GM23338 (cell line): ENCODE results near the gene PPFIA2. TPM values are rescaled to one million over a fixed set of nuclear protein-coding genes. Genes with fewer than 3 reads are reported as not detected.

ENCODE experiments used
- ATAC-seq: fragments of 200-7000 bp; cut with Tn5 transposase; 3 replicates; pipeline ENCODE4 v1.9.1; 2020
- DNase-seq: peaks from one replicate; pipeline ENCODE4 v3.0.0-alpha.2; 2015; ENCODE audit warnings: low spot score
- H2AFZ ChIP-seq: fragments of 200-600 bp; sonication (generic); 2 replicates; pipeline ENCODE4 v1.8.0; 2016; ENCODE audit warnings: antibody characterized with exemption, mild to moderate bottlenecking, moderate library complexity
- H3F3A ChIP-seq: fragments of 200-600 bp; sonication (generic); replicated peaks from 2 replicates; pipeline ENCODE4 v1.8.0; 2017; ENCODE audit warnings: antibody characterized with exemption, mixed run types, low read depth
- H3K27ac ChIP-seq: fragments of 200-600 bp; sonication (generic); 2 replicates; pipeline ENCODE4 v1.6.1; 2016; ENCODE audit warnings: low read depth
- H3K27me3 ChIP-seq: fragments of 200-600 bp; sonication (generic); 2 replicates; pipeline ENCODE4 v1.8.0; 2016; ENCODE audit warnings: mild to moderate bottlenecking, mixed run types, moderate library complexity; ENCODE audit not compliant: insufficient read depth
- H3K36me3 ChIP-seq: fragments of 200-600 bp; sonication (generic); 2 replicates; pipeline ENCODE4 v1.8.0; 2016; ENCODE audit warnings: mild to moderate bottlenecking; ENCODE audit not compliant: insufficient read depth
- H3K4me1 ChIP-seq: fragments of 200-600 bp; sonication (generic); 2 replicates; pipeline ENCODE4 v1.8.0; 2016; ENCODE audit warnings: mild to moderate bottlenecking, moderate library complexity; ENCODE audit not compliant: insufficient read depth
- H3K4me2 ChIP-seq: fragments of 200-600 bp; sonication (generic); 2 replicates; pipeline ENCODE4 v1.7.1; 2017; ENCODE audit warnings: mixed run types
- H3K4me3 ChIP-seq: fragments of 200-600 bp; sonication (generic); 2 replicates; pipeline ENCODE4 v1.6.1; 2016; ENCODE audit warnings: mixed run types
- H3K79me2 ChIP-seq: fragments of 200-600 bp; sonication (generic); replicated peaks from 2 replicates; pipeline ENCODE4 v1.8.0; 2017; ENCODE audit warnings: mild to moderate bottlenecking; ENCODE audit not compliant: insufficient read depth
- H3K9me2 ChIP-seq: fragments of 200-600 bp; sonication (generic); 2 replicates; pipeline ENCODE4 v1.8.0; 2017; ENCODE audit not compliant: insufficient read depth
- H4K20me1 ChIP-seq: fragments of 200-600 bp; sonication (generic); replicated peaks from 2 replicates; pipeline ENCODE4 v1.8.0; 2017; ENCODE audit warnings: mild to moderate bottlenecking; ENCODE audit not compliant: insufficient read depth
- H3K27ac Mint-ChIP-seq: 2 replicates; pipeline ENCODE4 v1.8.0; 2020; ENCODE audit warnings: inconsistent platforms, mild to moderate bottlenecking, moderate library complexity, mixed read lengths
- H3K27me3 Mint-ChIP-seq: 3 replicates; pipeline ENCODE4 v1.8.0; 2022; ENCODE audit warnings: low read depth, mild to moderate bottlenecking, moderate library complexity, mixed read lengths, inconsistent platforms; ENCODE audit not compliant: insufficient read depth, poor library complexity
- H3K36me3 Mint-ChIP-seq: 3 replicates; pipeline ENCODE4 v1.8.0; 2021; ENCODE audit warnings: low read depth, mild to moderate bottlenecking, inconsistent platforms, moderate library complexity, mixed read lengths
- H3K4me1 Mint-ChIP-seq: 3 replicates; pipeline ENCODE4 v1.8.0; 2020; ENCODE audit warnings: mild to moderate bottlenecking, inconsistent platforms, mixed read lengths
- H3K4me3 Mint-ChIP-seq: 3 replicates; pipeline ENCODE4 v1.8.0; 2021; ENCODE audit warnings: moderate library complexity, mild to moderate bottlenecking, inconsistent platforms, mixed read lengths
- H3K9me3 Mint-ChIP-seq: 3 replicates; pipeline ENCODE4 v1.8.0; 2020; ENCODE audit warnings: moderate library complexity, mild to moderate bottlenecking, inconsistent platforms, mixed read lengths
- CREB1 ChIP-seq: fragments of 250-450 bp; sonication (Bioruptor Pico); IDR thresholded peaks from 2 replicates; pipeline ENCODE4 v1.5.0; 2020; ENCODE audit warnings: low read depth, mild to moderate bottlenecking, moderate library complexity
- EZH2 ChIP-seq: fragments of 200-600 bp; sonication (generic); IDR thresholded peaks from one replicate; pipeline ENCODE4 v1.8.0; 2017; ENCODE audit warnings: antibody characterized with exemption, mild to moderate bottlenecking, low read depth; ENCODE audit not compliant: unreplicated experiment
- EZH2phosphoT487 ChIP-seq: fragments of 200-600 bp; sonication (generic); IDR thresholded peaks from one replicate; pipeline ENCODE4 v1.8.1; 2018; ENCODE audit warnings: antibody characterized with exemption; ENCODE audit not compliant: unreplicated experiment
- NANOG ChIP-seq: IDR thresholded peaks from 2 replicates; pipeline ENCODE4 v1.6.1; 2016; ENCODE audit warnings: antibody characterized with exemption, borderline replicate concordance
- POLR2AphosphoS5 ChIP-seq: IDR thresholded peaks from 2 replicates; pipeline ENCODE4 v1.6.1; 2016; ENCODE audit warnings: antibody characterized with exemption, low read depth
- STAT1 ChIP-seq: IDR thresholded peaks from one replicate; pipeline ENCODE4 v1.6.1; 2016; ENCODE audit warnings: antibody characterized with exemption; ENCODE audit not compliant: unreplicated experiment
- ZNF331 ChIP-seq: fragments of 250-450 bp; sonication (Bioruptor Pico); IDR thresholded peaks from 2 replicates; pipeline ENCODE4 v1.5.0; 2020; ENCODE audit warnings: low read depth, mild to moderate bottlenecking, moderate library complexity
- polyA plus RNA-seq: library from polyadenylated mRNA; unstranded; fragments of >200 nt; fragmentation: Nextera tagmentation; extraction: Ambion mirVana; gene quantifications from 2 replicates; pipeline ENCODE4 v1.2.1, GENCODE V29; 2016
- total RNA-seq: library from RNA; depleted of rRNA; stranded (reverse); fragments of >200 nt; shearing (Covaris generic); gene quantifications from 2 replicates; pipeline ENCODE4 v1.2.3, GENCODE V29; 2014
- TF ChIP-seq, protein P1 (sequence below): IDR thresholded peaks from one replicate; pipeline ENCODE4 v1.6.1; 2018; ENCODE audit warnings: antibody characterized with exemption; ENCODE audit not compliant: unreplicated experiment
- TF ChIP-seq, protein P2 (sequence below): fragments of 250-450 bp; sonication (Bioruptor Pico); IDR thresholded peaks from 2 replicates; pipeline ENCODE4 v1.5.0; 2020; ENCODE audit warnings: mild to moderate bottlenecking, moderate library complexity

PPFIA2 gene
- total and polyA plus RNA-seq, 2 experiments from 2014 or later, result 5.4 to 7.2 TPM

DNA sequence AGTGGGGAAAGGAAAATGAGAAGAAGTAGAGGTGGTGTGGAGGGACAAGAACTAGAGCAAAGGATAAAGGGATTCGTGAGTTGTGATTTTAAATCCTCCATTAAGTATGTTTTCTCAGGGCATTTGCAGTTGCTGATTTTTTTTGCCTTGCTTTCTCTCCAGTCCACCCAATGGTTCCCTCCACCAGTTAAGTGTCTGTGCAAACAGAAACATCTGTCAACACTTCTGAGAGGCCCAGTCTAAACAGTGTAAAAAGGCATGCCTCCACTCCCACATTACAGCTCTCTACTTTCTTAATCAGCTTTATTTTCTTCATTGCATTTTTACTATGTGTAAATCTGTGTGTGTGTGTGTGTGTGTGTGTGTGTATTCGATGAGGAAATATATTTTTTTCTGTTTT is 141.2 kb downstream of the PPFIA2 start (continued):
- TF ChIP-seq NANOG (no peak), ZNF331 (CRISPR knock-in tag) (no peak), STAT1 (no peak), POLR2AphosphoS5 (no peak), EZH2phosphoT487 (no peak)
- TF ChIP-seq, protein P1, sequence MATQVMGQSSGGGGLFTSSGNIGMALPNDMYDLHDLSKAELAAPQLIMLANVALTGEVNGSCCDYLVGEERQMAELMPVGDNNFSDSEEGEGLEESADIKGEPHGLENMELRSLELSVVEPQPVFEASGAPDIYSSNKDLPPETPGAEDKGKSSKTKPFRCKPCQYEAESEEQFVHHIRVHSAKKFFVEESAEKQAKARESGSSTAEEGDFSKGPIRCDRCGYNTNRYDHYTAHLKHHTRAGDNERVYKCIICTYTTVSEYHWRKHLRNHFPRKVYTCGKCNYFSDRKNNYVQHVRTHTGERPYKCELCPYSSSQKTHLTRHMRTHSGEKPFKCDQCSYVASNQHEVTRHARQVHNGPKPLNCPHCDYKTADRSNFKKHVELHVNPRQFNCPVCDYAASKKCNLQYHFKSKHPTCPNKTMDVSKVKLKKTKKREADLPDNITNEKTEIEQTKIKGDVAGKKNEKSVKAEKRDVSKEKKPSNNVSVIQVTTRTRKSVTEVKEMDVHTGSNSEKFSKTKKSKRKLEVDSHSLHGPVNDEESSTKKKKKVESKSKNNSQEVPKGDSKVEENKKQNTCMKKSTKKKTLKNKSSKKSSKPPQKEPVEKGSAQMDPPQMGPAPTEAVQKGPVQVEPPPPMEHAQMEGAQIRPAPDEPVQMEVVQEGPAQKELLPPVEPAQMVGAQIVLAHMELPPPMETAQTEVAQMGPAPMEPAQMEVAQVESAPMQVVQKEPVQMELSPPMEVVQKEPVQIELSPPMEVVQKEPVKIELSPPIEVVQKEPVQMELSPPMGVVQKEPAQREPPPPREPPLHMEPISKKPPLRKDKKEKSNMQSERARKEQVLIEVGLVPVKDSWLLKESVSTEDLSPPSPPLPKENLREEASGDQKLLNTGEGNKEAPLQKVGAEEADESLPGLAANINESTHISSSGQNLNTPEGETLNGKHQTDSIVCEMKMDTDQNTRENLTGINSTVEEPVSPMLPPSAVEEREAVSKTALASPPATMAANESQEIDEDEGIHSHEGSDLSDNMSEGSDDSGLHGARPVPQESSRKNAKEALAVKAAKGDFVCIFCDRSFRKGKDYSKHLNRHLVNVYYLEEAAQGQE, result no peak

DNA sequence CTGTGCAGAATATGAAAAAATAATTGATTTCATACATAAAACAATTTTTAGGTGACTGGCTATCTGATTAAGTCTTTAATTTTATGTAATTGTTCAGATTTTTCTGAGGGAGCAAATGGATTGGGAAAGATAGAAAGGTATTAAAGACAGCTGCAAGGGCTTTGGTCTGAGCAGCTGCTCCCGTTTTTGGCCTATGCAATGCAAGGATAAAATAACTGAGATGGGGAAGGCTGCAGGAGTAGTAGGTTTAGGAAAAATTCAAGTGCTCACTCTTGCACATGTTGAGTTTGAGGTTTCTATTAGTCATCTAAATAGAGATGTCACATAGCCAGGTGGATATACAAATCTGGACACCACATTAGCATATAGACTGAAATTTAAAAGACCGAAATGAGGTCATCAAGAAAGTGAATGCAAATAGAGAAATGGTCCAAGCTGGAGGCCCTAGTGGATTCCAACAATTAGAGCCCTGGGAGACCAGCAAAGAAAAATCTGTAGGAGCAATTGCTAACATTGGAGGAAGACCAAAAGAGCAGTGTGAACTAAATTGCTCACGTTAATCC is 144.0 kb downstream of the PPFIA2 start:
- H3K79me2 ChIP-seq, result no peaks in the 10 kb centered on the region
- H3K36me3 ChIP-seq, result no peaks in the 10 kb centered on the region
- H3K27ac Mint-ChIP-seq, result no peak overlapping the region
- H3K4me3 Mint-ChIP-seq, result no peak overlapping the region
- no peak overlapping the region for H3K4me3 ChIP-seq
- H2AFZ ChIP-seq, result no peak overlapping the region
- no peaks in the 10 kb centered on the region for H3K27me3 Mint-ChIP-seq
- TF ChIP-seq EZH2, result no peak
- TF ChIP-seq CREB1 (CRISPR knock-in tag), result no peak
- TF ChIP-seq, protein P2, sequence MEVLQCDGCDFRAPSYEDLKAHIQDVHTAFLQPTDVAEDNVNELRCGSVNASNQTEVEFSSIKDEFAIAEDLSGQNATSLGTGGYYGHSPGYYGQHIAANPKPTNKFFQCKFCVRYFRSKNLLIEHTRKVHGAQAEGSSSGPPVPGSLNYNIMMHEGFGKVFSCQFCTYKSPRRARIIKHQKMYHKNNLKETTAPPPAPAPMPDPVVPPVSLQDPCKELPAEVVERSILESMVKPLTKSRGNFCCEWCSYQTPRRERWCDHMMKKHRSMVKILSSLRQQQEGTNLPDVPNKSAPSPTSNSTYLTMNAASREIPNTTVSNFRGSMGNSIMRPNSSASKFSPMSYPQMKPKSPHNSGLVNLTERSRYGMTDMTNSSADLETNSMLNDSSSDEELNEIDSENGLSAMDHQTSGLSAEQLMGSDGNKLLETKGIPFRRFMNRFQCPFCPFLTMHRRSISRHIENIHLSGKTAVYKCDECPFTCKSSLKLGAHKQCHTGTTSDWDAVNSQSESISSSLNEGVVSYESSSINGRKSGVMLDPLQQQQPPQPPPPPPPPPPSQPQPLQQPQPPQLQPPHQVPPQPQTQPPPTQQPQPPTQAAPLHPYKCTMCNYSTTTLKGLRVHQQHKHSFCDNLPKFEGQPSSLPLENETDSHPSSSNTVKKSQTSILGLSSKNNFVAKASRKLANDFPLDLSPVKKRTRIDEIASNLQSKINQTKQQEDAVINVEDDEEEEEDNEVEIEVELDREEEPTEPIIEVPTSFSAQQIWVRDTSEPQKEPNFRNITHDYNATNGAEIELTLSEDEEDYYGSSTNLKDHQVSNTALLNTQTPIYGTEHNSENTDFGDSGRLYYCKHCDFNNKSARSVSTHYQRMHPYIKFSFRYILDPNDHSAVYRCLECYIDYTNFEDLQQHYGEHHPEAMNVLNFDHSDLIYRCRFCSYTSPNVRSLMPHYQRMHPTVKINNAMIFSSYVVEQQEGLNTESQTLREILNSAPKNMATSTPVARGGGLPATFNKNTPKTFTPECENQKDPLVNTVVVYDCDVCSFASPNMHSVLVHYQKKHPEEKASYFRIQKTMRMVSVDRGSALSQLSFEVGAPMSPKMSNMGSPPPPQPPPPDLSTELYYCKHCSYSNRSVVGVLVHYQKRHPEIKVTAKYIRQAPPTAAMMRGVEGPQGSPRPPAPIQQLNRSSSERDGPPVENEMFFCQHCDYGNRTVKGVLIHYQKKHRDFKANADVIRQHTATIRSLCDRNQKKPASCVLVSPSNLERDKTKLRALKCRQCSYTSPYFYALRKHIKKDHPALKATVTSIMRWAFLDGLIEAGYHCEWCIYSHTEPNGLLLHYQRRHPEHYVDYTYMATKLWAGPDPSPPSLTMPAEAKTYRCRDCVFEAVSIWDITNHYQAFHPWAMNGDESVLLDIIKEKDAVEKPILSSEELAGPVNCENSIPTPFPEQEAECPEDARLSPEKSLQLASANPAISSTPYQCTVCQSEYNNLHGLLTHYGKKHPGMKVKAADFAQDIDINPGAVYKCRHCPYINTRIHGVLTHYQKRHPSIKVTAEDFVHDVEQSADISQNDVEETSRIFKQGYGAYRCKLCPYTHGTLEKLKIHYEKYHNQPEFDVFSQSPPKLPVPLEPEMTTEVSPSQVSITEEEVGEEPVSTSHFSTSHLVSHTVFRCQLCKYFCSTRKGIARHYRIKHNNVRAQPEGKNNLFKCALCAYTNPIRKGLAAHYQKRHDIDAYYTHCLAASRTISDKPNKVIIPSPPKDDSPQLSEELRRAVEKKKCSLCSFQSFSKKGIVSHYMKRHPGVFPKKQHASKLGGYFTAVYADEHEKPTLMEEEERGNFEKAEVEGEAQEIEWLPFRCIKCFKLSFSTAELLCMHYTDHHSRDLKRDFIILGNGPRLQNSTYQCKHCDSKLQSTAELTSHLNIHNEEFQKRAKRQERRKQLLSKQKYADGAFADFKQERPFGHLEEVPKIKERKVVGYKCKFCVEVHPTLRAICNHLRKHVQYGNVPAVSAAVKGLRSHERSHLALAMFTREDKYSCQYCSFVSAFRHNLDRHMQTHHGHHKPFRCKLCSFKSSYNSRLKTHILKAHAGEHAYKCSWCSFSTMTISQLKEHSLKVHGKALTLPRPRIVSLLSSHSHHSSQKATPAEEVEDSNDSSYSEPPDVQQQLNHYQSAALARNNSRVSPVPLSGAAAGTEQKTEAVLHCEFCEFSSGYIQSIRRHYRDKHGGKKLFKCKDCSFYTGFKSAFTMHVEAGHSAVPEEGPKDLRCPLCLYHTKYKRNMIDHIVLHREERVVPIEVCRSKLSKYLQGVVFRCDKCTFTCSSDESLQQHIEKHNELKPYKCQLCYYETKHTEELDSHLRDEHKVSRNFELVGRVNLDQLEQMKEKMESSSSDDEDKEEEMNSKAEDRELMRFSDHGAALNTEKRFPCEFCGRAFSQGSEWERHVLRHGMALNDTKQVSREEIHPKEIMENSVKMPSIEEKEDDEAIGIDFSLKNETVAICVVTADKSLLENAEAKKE (CRISPR knock-in tag), result no peak
- TF ChIP-seq, protein P1, result no peak
- no peak for ATAC-seq
- peaks cover 2% of the 10 kb centered on the region; the same call in 2 of the 3 replicates for H3K4me1 Mint-ChIP-seq
- no peak for DNase-seq
- H3K27ac ChIP-seq, result no peak overlapping the region
- no peaks in the 10 kb centered on the region for H4K20me1 ChIP-seq
- no peaks in the 10 kb centered on the region for H3K9me2 ChIP-seq
- no peaks in the 10 kb centered on the region for H3K4me1 ChIP-seq
- H3F3A ChIP-seq, result no peaks in the 10 kb centered on the region
- no peak overlapping the region for H3K4me2 ChIP-seq
- no peaks in the 10 kb centered on the region for H3K27me3 ChIP-seq
- H3K9me3 Mint-ChIP-seq, result no peaks in the 10 kb centered on the region
- H3K36me3 Mint-ChIP-seq, result no peaks in the 10 kb centered on the region
